HG03457 (cell line): ENCODE results near the gene NAALADL2.
"Not testable (repeated sequence)": the region's sequence is repeated elsewhere in the genome, so short reads cannot be mapped to it uniquely, and the experiment has no call there.

Source experiments
- ATAC-seq: cut with Tn5 transposase; IDR thresholded peaks from one replicate; pipeline ENCODE4 v1.9.1; 2021; ENCODE audit warnings: moderate number of reproducible peaks; ENCODE audit not compliant: unreplicated experiment

The NAALADL2 gene

GRCh38 chr3:175248832-175249231, 389.7 kb downstream of the NAALADL2 start:
- ATAC-seq = no peak

GRCh38 chr3:175255698-175256097, 396.6 kb downstream of the NAALADL2 start:
- no peak for ATAC-seq

- ATAC-seq = no peak
Observed at GRCh38 chr3:175257123-175257522, 398.0 kb downstream of the NAALADL2 start.

- no peak for ATAC-seq
Observed at GRCh38 chr3:175258763-175259162, 399.6 kb downstream of the NAALADL2 start.

GRCh38 chr3:175260145-175260794, 401.1 kb downstream of the NAALADL2 start:
- ATAC-seq = no peak

- ATAC-seq = no peak
Observed at GRCh38 chr3:175266478-175266877, 407.3 kb downstream of the NAALADL2 start.

- no peak for ATAC-seq
Observed at GRCh38 chr3:175267121-175267531, 408.0 kb downstream of the NAALADL2 start.

GRCh38 chr3:175267561-175267960, 408.4 kb downstream of the NAALADL2 start:
- no peak for ATAC-seq

- ATAC-seq = no peak
Observed at GRCh38 chr3:175269394-175269793, 410.3 kb downstream of the NAALADL2 start.

- ATAC-seq = no peak
Observed at GRCh38 chr3:175270198-175270837, 411.2 kb downstream of the NAALADL2 start.

- ATAC-seq = no peak
Observed at GRCh38 chr3:175270866-175271265, 411.7 kb downstream of the NAALADL2 start.

- ATAC-seq = not testable (repeated sequence)
Observed at GRCh38 chr3:175271465-175271864, 412.3 kb downstream of the NAALADL2 start.

GRCh38 chr3:175272392-175272791, 413.3 kb downstream of the NAALADL2 start:
- no peak for ATAC-seq

- ATAC-seq = no peak
Observed at GRCh38 chr3:175273573-175273972, 414.4 kb downstream of the NAALADL2 start.

GRCh38 chr3:175274056-175274455, 414.9 kb downstream of the NAALADL2 start:
- no peak for ATAC-seq

GRCh38 chr3:175274474-175275218, 415.5 kb downstream of the NAALADL2 start:
- no peak for ATAC-seq

GRCh38 chr3:175278680-175279079, 419.5 kb downstream of the NAALADL2 start:
- no peak for ATAC-seq

GRCh38 chr3:175279457-175279856, 420.3 kb downstream of the NAALADL2 start:
- ATAC-seq = no peak

GRCh38 chr3:175279911-175280310, 420.8 kb downstream of the NAALADL2 start:
- ATAC-seq = no peak

GRCh38 chr3:175287361-175287963, 428.3 kb downstream of the NAALADL2 start:
- peak; percentile 64 for ATAC-seq

GRCh38 chr3:175288621-175289020, 429.5 kb downstream of the NAALADL2 start:
- ATAC-seq = no peak

- no peak for ATAC-seq
Observed at GRCh38 chr3:175294793-175295192, 435.7 kb downstream of the NAALADL2 start.
